ENCODE measurements around the gene THOP1.

GRCh38 chr19:2777952-2778683, 7.2 kb upstream of the THOP1 start:
- TF ChIP-seq POLR2A (IDR thresholded peaks at IDR 0.05) (no peak), CTCF (IDR thresholded peaks at IDR 0.05) (no peak)
